Measurements from ENCODE around the gene ADSS2. TPM values are rescaled to one million over a fixed set of nuclear protein-coding genes. Genes with fewer than 3 reads are reported as not detected.

Gene ADSS2
- total RNA-seq, 4 donors from 2014 or later, result 8.0 to 18.4 (median 9.9) TPM

DNA sequence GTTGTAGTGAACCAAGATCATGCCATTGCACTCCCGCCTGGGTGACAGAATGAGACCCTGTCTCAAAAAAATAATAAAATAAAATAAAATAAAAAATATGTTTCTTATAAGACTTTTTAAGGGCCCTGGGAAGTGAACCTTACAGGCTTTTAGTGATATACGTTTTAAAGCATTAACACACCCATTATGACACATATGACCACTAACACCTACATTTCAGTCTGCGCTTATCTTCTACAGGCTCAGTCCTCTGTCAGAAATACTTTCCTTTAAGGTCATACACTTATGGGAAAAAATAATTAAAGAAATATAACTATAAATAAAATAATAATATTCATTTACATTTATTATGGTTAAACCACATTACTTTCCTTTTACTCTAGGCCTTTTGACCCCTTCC, 21.9 kb downstream of the ADSS2 start:
- H3K27ac ChIP-seq, result no peak overlapping the region
- no peaks in the 10 kb centered on the region for H3K27me3 ChIP-seq
- ATAC-seq (no peak), DNase-seq (no peak)
- H3K9me3 ChIP-seq, result no peaks in the 10 kb centered on the region
- in situ Hi-C loops (cut with MboI; ENCODE audit: low sequenced_read_pairs in 4 of 4) (no loop called here), intact Hi-C loops (cut with DNase I; ENCODE audit: low total_unique reads) (no loop called here)
- H3K36me3 ChIP-seq, result peaks cover 2 to 31% of the 10 kb centered on the region in 2 donors
- no peak overlapping the region for H3K4me3 ChIP-seq
- no peaks in the 10 kb centered on the region for H3K4me1 ChIP-seq
- TF ChIP-seq, protein P1, sequence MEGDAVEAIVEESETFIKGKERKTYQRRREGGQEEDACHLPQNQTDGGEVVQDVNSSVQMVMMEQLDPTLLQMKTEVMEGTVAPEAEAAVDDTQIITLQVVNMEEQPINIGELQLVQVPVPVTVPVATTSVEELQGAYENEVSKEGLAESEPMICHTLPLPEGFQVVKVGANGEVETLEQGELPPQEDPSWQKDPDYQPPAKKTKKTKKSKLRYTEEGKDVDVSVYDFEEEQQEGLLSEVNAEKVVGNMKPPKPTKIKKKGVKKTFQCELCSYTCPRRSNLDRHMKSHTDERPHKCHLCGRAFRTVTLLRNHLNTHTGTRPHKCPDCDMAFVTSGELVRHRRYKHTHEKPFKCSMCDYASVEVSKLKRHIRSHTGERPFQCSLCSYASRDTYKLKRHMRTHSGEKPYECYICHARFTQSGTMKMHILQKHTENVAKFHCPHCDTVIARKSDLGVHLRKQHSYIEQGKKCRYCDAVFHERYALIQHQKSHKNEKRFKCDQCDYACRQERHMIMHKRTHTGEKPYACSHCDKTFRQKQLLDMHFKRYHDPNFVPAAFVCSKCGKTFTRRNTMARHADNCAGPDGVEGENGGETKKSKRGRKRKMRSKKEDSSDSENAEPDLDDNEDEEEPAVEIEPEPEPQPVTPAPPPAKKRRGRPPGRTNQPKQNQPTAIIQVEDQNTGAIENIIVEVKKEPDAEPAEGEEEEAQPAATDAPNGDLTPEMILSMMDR (IDR thresholded peaks at IDR 0.05 in 4 of 5, conservative IDR thresholded peaks at IDR 0.05 in 1 of 5), result no peak
- TF ChIP-seq POLR2A (IDR thresholded peaks at IDR 0.05), result no peak

DNA sequence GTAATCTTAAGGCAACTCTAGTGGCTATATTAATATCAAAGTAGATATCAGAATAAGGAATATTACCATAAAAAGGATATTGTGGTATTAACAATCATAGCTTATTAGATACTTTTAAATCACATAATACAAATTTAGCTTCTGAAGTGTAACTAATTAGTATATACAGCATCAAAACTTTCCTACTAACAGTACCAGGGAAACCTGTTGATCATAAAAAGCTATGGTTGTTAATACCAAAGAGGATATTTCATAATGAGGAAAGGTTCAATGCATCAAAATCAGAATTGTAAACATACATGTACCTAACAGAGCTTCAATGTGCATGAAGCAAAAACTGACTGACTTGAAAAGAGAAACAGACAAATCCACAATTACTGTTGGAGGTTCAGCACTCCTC, 24.1 kb downstream of the ADSS2 start:
- ATAC-seq, result no peak
- Histone ChIP-seq H3K9me3 (no peaks in the 10 kb centered on the region), H3K36me3 (peaks cover 2 to 40% of the 10 kb centered on the region in 2 donors), H3K27me3 (no peaks in the 10 kb centered on the region), H3K27ac (no peak overlapping the region), H3K4me3 (no peak overlapping the region), H3K4me1 (no peaks in the 10 kb centered on the region)
- TF ChIP-seq, protein P1 (IDR thresholded peaks at IDR 0.05 in 4 of 5, conservative IDR thresholded peaks at IDR 0.05 in 1 of 5), result no peak
- no peak for TF ChIP-seq POLR2A (IDR thresholded peaks at IDR 0.05)
- in situ Hi-C loops (cut with MboI; ENCODE audit: low sequenced_read_pairs in 4 of 4) (no loop called here), intact Hi-C loops (cut with DNase I; ENCODE audit: low total_unique reads) (no loop called here)
- DNase-seq, result no peak

DNA sequence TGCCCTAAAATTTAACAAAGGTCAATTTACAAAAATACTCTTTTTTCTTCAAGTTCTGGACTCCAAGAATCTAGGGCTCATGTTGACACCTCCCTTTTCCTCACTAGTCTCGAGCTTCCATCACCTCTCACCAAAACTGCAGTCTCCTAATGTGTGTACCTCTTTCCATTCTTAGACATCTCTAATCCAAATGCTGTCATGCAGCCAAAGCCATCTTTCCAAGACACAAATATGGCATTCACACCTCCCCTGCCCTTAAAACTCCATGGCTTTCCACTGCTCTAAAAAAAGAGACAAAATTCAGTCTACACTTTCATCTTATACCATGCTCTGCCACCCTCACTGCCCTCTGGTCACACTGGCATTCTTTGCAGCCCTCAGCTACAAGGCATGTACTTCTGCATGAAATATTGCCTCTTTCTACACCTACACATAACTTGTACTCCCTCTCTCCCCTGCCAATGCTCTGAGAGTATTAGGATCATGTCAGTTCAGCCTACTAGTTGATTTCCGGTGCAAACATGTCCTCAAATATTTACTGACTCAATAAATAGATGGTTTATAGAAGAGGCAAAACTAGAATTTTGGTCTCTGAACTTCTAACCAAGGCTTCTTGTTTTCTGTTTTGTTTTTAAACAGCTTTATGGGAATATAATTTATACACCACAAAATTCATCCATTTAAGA, 26.9 kb downstream of the ADSS2 start:
- in situ Hi-C loops (cut with MboI; ENCODE audit: low sequenced_read_pairs in 4 of 4) (no loop called here), intact Hi-C loops (cut with DNase I; ENCODE audit: low total_unique reads) (no loop called here)
- Histone ChIP-seq H3K27me3 (no peaks in the 10 kb centered on the region), H3K36me3 (peaks cover 0 to 39% of the 10 kb centered on the region in 2 donors), H3K27ac (no peak overlapping the region), H3K4me3 (no peak overlapping the region), H3K9me3 (no peaks in the 10 kb centered on the region), H3K4me1 (no peaks in the 10 kb centered on the region)
- DNase-seq, result no peak
- TF ChIP-seq, protein P1 (IDR thresholded peaks at IDR 0.05 in 4 of 5, conservative IDR thresholded peaks at IDR 0.05 in 1 of 5), result no peak
- no peak for TF ChIP-seq POLR2A (IDR thresholded peaks at IDR 0.05)
- no peak for ATAC-seq

DNA sequence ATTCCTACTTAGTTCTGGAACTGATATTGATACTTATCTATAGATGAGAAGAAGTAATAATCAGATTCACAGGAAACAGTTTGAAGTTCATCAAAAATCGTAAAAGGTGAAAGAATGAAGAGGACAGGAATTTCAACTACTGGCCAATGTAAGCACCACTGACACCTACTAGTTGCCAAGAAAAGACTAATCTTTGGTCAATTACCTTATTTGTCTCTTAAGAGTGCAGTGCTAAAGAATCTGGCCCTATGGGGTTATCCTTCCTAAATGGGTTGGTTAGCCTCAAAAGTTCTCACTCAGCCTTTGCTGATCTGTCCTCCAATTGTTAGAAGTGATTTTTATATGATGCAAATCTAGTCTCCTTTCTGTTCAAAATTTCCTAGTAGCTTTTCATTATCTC, 29.5 kb downstream of the ADSS2 start:
- H3K9me3 ChIP-seq, result no peaks in the 10 kb centered on the region
- ATAC-seq (no peak), DNase-seq (no peak)
- H3K36me3 ChIP-seq, result peaks cover 3 to 52% of the 10 kb centered on the region in 2 donors
- intact Hi-C loops (cut with DNase I; ENCODE audit: low total_unique reads), result no loop called here
- TF ChIP-seq POLR2A (IDR thresholded peaks at IDR 0.05), result no peak
- TF ChIP-seq, protein P1 (IDR thresholded peaks at IDR 0.05 in 4 of 5, conservative IDR thresholded peaks at IDR 0.05 in 1 of 5), result no peak
- in situ Hi-C loops (cut with MboI; ENCODE audit: low sequenced_read_pairs in 4 of 4), result no loop called here
- no peak overlapping the region for H3K27ac ChIP-seq
- no peak overlapping the region for H3K4me3 ChIP-seq
- no peaks in the 10 kb centered on the region for H3K27me3 ChIP-seq
- H3K4me1 ChIP-seq, result no peaks in the 10 kb centered on the region

DNA sequence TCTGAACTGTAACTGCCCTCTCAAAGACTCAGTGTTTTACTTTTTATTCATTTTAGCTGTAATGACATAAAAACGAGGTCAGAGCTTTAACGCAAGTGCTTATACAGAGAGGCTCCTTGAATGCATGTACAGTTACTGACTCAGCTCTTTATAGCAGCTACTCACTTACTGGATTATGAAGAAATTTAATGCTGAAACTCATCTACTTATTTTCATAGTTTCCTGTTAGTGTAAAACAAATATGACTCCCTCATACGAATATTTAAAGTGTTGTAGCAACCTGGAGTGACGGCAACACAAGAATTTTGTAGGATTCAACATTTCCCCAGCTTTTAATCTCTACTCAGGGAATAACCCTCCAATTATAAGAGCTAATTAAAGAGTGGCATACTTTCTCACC, 32.7 kb downstream of the ADSS2 start:
- H3K27me3 ChIP-seq, result no peaks in the 10 kb centered on the region
- intact Hi-C loops (cut with DNase I; ENCODE audit: low total_unique reads) (no loop called here), in situ Hi-C loops (cut with MboI; ENCODE audit: low sequenced_read_pairs in 4 of 4) (no loop called here)
- no peak overlapping the region for H3K27ac ChIP-seq
- H3K4me3 ChIP-seq, result no peak overlapping the region
- H3K9me3 ChIP-seq, result no peaks in the 10 kb centered on the region
- TF ChIP-seq, protein P1 (IDR thresholded peaks at IDR 0.05 in 4 of 5, conservative IDR thresholded peaks at IDR 0.05 in 1 of 5), result no peak
- no peak for TF ChIP-seq POLR2A (IDR thresholded peaks at IDR 0.05)
- H3K36me3 ChIP-seq, result peaks cover 3 to 80% of the 10 kb centered on the region in 2 donors
- no peaks in the 10 kb centered on the region for H3K4me1 ChIP-seq
- ATAC-seq, result no peak
- no peak for DNase-seq
